Measurements from ENCODE around the gene KYNU.

- no peak for TF ChIP-seq CTCF (IDR thresholded peaks at IDR 0.05; ENCODE audit: low read length)
- TF ChIP-seq EZH2 (IDR thresholded peaks at IDR 0.05; ENCODE audit: borderline replicate concordance, low read length), result no peak
Measured at GRCh38 chr2:142878031-142878678, 691 bp downstream of the KYNU start.
